Nephron progenitor cell (in vitro differentiated cells): ENCODE measurements around the gene TRAPPC14.
A peak's percentile ranks its signal among the peaks of the same experiment; 100 is the strongest.
"Not testable (repeated sequence)": the region's sequence is repeated elsewhere in the genome, so short reads cannot be mapped to it uniquely, and the experiment has no call there.

ENCODE experiments used
- DNase-seq: peaks from one replicate; pipeline ENCODE4 v3.0.0; 2021
- H3K27ac Mint-ChIP-seq: 2 replicates; pipeline ENCODE4 v1.8.0; 2021; ENCODE audit warnings: mild to moderate bottlenecking, moderate library complexity, mixed read lengths
- H3K27me3 Mint-ChIP-seq: 2 replicates; pipeline ENCODE4 v1.8.0; 2021; ENCODE audit warnings: mild to moderate bottlenecking, low read depth, mixed read lengths; ENCODE audit not compliant: poor library complexity
- H3K36me3 Mint-ChIP-seq: 2 replicates; pipeline ENCODE4 v1.8.0; 2021; ENCODE audit warnings: low read depth, mixed read lengths
- H3K4me1 Mint-ChIP-seq: 2 replicates; pipeline ENCODE4 v1.8.0; 2021; ENCODE audit warnings: mixed read lengths
- H3K4me3 Mint-ChIP-seq: 2 replicates; pipeline ENCODE4 v1.8.0; 2021; ENCODE audit warnings: mild to moderate bottlenecking, moderate library complexity, mixed read lengths
- H3K9me3 Mint-ChIP-seq: 2 replicates; pipeline ENCODE4 v1.8.0; 2021; ENCODE audit warnings: mild to moderate bottlenecking, moderate library complexity, mixed read lengths
- CTCF ChIP-seq: fragments of 200-600 bp; sonication (generic); IDR thresholded peaks from 2 replicates; pipeline ENCODE4 v1.5.0; 2021; ENCODE audit warnings: antibody characterized with exemption

Gene TRAPPC14

DNA sequence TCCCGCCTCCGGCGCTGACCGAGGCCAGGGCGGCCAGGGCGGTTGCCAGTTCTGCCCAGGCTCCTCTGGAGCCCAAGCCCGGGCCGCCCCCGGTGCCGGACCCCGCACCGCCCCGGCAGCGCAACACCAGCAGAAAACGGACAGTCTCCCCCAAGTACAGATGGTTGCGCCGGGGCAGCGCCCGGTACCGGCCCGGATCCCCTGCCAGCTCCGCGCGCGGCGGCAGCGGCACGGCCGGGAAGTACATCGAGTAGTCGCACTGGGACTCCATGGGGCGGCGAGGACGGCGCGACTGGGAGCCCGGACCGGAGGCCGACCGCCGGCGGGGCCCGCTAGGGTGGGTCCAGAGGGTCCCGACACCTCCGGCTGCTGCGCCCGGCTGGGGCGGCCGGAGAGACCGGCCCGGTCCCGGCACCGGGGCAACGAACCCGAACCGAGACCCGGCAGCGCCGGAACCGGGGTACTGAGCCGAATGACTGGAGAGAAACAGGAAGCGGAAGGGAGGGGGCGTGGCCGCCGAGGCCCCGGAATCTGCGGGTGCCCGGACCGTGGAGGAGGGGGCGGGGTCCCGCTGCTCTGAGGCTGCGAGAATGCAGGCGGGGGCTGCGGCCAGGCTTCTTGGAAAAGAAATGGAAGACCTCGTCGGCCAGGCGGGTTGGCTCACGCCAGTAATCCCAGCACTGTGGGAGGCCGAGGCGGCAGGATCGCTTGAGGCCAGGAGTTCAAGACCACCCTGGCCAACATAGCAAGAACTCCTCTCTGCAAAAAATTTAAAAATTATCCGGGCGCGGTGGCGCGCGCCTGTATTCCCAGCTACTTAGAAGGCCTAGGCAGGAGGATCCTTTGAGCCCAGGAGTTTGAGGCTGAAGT, at the start of gene TRAPPC14:
Gene TRAPPC14 (minus strand): TSS at position 495 of the 870 bp plus-strand sequence. CDS start 224 bp downstream, at position 271.
- no peak for TF ChIP-seq CTCF
- DNase-seq, result peak; percentile 99
- Mint-ChIP-seq H3K9me3 (no peaks in the 10 kb centered on the region), H3K4me3 (peak within 1 kb of the TSS; percentile 86), H3K36me3 (peaks cover 12% of the 10 kb centered on the region), H3K27me3 (peaks cover 8% of the 10 kb centered on the region), H3K27ac (peak within 1 kb of the TSS; percentile 96), H3K4me1 (peaks cover 42% of the 10 kb centered on the region)

GRCh38 chr7:100204454-100204853, 45.9 kb upstream of the TRAPPC14 start:
- Mint-ChIP-seq H3K4me3 (no peak overlapping the region), H3K27me3 (peaks cover 38% of the 10 kb centered on the region), H3K27ac (no peak overlapping the region), H3K9me3 (no peaks in the 10 kb centered on the region), H3K36me3 (no peaks in the 10 kb centered on the region), H3K4me1 (peaks cover 26% of the 10 kb centered on the region)
- no peak for TF ChIP-seq CTCF
- no peak for DNase-seq

DNA sequence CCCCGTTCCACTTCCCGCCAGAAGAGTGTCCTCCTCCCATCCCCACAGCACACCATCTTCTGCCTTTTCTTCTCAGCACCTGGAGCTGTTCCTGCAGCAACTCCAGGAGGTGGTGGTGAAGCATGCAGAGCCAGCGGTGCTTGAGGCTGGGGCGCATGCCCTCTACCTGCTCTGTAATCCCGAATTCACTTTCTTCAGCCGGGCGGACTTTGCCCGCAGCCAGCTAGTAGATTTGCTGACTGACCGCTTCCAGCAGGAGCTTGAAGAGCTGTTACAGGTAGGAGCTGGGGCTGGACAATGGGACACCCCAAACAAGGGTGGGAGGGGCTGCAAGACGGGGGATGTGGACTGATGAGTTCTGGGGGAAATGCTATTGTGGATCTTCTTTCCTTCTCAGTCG, 42.2 kb upstream of the TRAPPC14 start:
- Mint-ChIP-seq H3K27me3 (peaks cover 55% of the 10 kb centered on the region), H3K4me1 (peaks cover 19% of the 10 kb centered on the region), H3K27ac (peak overlapping the region; percentile 28), H3K36me3 (no peaks in the 10 kb centered on the region), H3K9me3 (no peaks in the 10 kb centered on the region), H3K4me3 (no peak overlapping the region)
- TF ChIP-seq CTCF, result no peak
- no peak for DNase-seq

DNA sequence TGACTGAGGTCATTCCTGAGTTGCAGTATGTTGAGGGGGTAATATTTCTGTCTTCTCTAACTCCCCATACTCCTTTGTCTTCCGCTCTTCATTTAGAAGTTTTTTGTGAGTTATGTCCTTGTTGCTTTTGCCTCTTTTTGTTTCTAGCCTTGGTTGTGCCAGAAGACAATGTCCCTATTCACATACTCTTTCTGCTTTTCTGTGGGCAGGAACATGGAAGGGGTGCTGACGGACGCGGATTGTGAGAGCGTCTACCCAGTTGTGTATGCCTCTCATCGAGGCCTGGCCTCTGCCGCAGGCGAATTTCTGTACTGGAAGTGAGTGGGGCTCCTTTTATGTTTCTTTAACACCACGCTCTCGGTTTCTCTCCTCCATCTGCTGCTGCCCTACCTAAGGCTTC, 39.7 kb upstream of the TRAPPC14 start:
- no peak for TF ChIP-seq CTCF
- no peaks in the 10 kb centered on the region for H3K36me3 Mint-ChIP-seq
- H3K27me3 Mint-ChIP-seq, result peaks cover 47% of the 10 kb centered on the region
- H3K9me3 Mint-ChIP-seq, result no peaks in the 10 kb centered on the region
- no peak overlapping the region for H3K4me3 Mint-ChIP-seq
- no peak overlapping the region for H3K27ac Mint-ChIP-seq
- peaks cover 19% of the 10 kb centered on the region for H3K4me1 Mint-ChIP-seq
- DNase-seq, result no peak

GRCh38 chr7:100195901-100196322, 37.4 kb upstream of the TRAPPC14 start:
- not testable (repeated sequence) for H3K9me3 Mint-ChIP-seq, H3K4me3 Mint-ChIP-seq, H3K36me3 Mint-ChIP-seq, H3K27ac Mint-ChIP-seq, DNase-seq
- Mint-ChIP-seq H3K27me3 (peaks cover 32% of the 10 kb centered on the region), H3K4me1 (peaks cover 15% of the 10 kb centered on the region)

DNA sequence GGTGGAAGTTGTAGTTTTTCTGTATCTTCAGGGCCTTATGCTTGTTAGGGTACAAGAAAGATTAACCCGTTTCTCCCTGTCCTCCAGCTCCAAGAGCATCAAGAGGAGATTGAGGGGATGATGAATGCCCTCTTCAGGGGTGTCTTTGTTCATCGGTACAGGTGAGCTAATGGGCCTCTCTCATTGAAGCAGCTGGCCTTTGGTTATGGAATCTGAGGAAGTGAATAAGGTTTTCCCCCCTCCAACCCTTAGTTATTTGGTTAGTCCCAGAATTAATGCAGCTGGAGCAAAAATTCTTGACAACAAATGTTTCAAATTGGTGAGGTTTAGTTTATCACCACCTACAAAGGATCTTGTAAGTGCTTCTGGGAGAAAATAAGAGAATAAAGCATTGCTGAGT, 36.7 kb upstream of the TRAPPC14 start:
- TF ChIP-seq CTCF, result no peak
- DNase-seq, result no peak
- peaks cover 8% of the 10 kb centered on the region for H3K4me1 Mint-ChIP-seq
- no peak overlapping the region for H3K4me3 Mint-ChIP-seq
- no peak overlapping the region for H3K27ac Mint-ChIP-seq
- H3K9me3 Mint-ChIP-seq, result no peaks in the 10 kb centered on the region
- peaks cover 28% of the 10 kb centered on the region for H3K27me3 Mint-ChIP-seq
- H3K36me3 Mint-ChIP-seq, result no peaks in the 10 kb centered on the region
